Activated CD4-positive, alpha-beta T cell treated with anti-CD3 and anti-CD28 coated beads, Interleukin-2, amount 10 ng/mL, durations not matched to agents 24 days and 14 days (primary cell): Measurements from ENCODE around the gene GABARAP. TPM values are rescaled to one million over a fixed set of nuclear protein-coding genes. Genes with fewer than 3 reads are reported as not detected.

Experiments
- DNase-seq: peaks from one replicate; pipeline ENCODE4 v3.0.0; 2022
- H3K27ac Mint-ChIP-seq: one replicate; pipeline ENCODE4 v1.8.0; 2022; ENCODE audit warnings: mild to moderate bottlenecking, mixed read lengths
- H3K27me3 Mint-ChIP-seq: one replicate; pipeline ENCODE4 v1.8.0; 2022; ENCODE audit warnings: mixed read lengths
- H3K36me3 Mint-ChIP-seq: one replicate; pipeline ENCODE4 v1.8.0; 2022; ENCODE audit warnings: low read depth, mild to moderate bottlenecking, mixed read lengths
- H3K4me1 Mint-ChIP-seq: one replicate; pipeline ENCODE4 v1.8.0; 2021; ENCODE audit warnings: mixed read lengths
- H3K4me3 Mint-ChIP-seq: one replicate; pipeline ENCODE4 v1.8.0; 2022; ENCODE audit warnings: mild to moderate bottlenecking, moderate library complexity, mixed read lengths
- H3K9me3 Mint-ChIP-seq: one replicate; pipeline ENCODE4 v1.8.0; 2021; ENCODE audit warnings: mixed read lengths
- intact Hi-C: fragments of 100-400 bp; cut with micrococcal nuclease; formaldehyde crosslinking; loops from one replicate; pipeline ENCODE4 v1.15.1; 2023
- total RNA-seq: library from RNA; stranded (reverse); gene quantifications from 2 replicates; pipeline ENCODE4 v1.2.3, GENCODE V29; 2022

GABARAP gene
- total RNA-seq, 1 donor from 2014 or later = 124 TPM

GRCh38 chr17:7228920-7229319, 13.3 kb downstream of the GABARAP start:
- DNase-seq = no peak
- intact Hi-C loops = no loop called here
- no peaks in the 10 kb centered on the region for H3K9me3 Mint-ChIP-seq
- peaks cover 25% of the 10 kb centered on the region for H3K4me1 Mint-ChIP-seq
- no peak overlapping the region for H3K27ac Mint-ChIP-seq
- H3K4me3 Mint-ChIP-seq = no peak overlapping the region
- H3K27me3 Mint-ChIP-seq = no peaks in the 10 kb centered on the region
- H3K36me3 Mint-ChIP-seq = peaks cover 46% of the 10 kb centered on the region

DNA sequence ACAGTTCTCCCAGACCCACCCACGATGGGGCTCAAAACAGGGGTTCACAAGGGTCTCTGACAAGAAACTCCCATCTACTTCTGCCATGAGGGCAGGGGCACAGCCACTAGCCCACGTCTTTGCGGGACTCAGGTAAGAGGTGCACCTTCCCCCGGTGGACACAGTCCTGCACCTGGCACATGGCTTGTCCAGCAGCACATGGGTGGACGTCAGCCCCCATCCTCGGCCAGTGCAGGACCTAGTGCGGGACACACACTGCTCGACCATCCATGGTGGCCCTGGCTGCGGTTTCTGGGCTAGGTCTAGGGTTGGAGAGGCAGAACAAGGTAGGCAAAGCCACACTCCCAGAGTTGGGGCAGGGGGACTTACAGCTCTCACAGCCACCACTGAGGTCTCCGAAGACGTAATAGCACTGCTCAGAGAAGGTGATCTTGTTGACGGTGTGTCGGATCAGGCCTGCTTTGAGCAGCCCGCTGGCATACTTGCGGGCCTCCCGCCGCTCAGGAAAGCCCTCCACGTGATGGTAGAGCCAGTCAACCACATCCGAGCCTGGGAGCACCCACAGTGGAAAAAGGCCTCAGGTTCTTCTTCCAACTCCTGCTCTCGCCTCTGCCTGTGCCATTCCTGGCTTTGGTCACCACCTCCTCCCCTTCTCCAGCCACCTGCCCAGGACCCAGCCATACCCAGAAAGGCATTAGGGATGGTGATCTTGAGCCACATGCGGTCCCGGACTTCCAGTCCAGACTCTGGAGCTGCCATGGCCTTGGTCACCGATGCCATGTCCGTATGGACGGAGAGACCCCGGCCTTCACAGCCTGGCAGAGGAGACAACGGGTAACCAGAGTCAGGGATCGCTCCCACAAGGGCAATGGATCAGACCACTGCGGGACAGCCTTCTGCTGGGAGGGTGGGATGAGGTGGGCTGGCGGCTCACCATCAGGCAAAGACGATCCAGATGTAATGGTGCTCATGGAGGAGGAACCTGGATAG, 15.2 kb downstream of the GABARAP start:
- no peak overlapping the region for H3K4me3 Mint-ChIP-seq
- peaks cover 47% of the 10 kb centered on the region for H3K36me3 Mint-ChIP-seq
- H3K9me3 Mint-ChIP-seq = no peaks in the 10 kb centered on the region
- no peaks in the 10 kb centered on the region for H3K27me3 Mint-ChIP-seq
- H3K27ac Mint-ChIP-seq = peak overlapping the region; percentile 48
- DNase-seq = no peak
- intact Hi-C loops = no loop called here
- H3K4me1 Mint-ChIP-seq = peaks cover 11% of the 10 kb centered on the region

DNA sequence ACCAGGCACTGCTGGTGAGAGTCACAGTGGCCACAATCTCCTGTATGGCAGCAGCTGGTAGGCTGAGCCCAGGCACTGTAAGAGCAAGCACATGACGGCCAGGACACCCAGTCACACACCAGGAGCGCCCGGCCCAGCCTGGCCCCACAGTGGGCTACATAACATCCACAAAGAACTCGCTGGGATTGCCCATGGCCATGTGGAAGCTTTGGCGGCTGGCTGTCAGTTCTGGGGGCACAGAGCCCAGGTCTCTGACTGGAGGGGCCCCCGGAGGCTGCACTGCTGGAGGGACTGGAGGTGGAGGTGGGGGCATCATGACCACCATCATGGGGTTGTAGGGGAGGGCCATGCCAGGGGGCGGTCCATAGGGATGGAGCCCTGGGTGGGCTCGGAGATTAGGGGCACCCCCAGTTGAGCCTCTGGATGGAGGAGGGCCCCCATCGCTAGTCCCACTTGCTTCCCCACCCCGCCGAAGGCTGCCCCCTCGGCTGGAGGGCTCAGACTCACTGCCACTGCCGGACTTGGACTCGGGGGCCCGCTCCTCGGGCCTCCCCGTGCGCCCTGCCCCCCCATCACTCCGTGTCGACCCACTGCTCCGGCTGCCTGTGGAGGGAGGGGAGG, 16.4 kb downstream of the GABARAP start:
- Mint-ChIP-seq H3K27ac (no peak overlapping the region), H3K27me3 (no peaks in the 10 kb centered on the region), H3K4me1 (peaks cover 17% of the 10 kb centered on the region), H3K36me3 (peaks cover 50% of the 10 kb centered on the region), H3K4me3 (no peak overlapping the region), H3K9me3 (no peaks in the 10 kb centered on the region)
- DNase-seq = no peak
- intact Hi-C loops = no loop called here

DNA sequence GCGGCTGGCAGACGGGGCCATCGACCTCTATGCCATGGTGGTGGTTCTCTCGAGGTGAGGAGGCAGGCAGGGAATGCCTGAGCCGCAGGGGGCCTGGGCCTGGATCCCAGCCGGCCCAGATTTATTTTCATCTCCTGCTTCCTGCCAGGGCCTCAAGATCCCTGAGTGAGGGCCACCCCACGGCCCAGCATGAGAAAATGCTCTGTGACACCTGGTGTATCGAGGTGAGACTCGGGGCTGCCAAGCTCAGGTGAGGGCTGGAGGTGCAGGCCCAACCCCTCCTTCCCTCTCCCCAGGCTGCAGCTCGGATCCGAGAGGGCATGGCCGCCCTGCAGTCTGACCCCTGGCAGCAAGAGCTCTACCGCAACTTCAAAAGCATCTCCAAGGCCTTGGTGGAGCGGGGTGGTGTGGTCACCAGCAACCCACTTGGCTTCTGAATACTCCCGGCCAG, 17.6 kb downstream of the GABARAP start:
- Mint-ChIP-seq H3K27me3 (no peaks in the 10 kb centered on the region), H3K4me3 (no peak overlapping the region), H3K36me3 (peaks cover 49% of the 10 kb centered on the region), H3K9me3 (no peaks in the 10 kb centered on the region), H3K4me1 (peaks cover 23% of the 10 kb centered on the region), H3K27ac (no peak overlapping the region)
- DNase-seq = no peak
- intact Hi-C loops = no loop called here

DNA sequence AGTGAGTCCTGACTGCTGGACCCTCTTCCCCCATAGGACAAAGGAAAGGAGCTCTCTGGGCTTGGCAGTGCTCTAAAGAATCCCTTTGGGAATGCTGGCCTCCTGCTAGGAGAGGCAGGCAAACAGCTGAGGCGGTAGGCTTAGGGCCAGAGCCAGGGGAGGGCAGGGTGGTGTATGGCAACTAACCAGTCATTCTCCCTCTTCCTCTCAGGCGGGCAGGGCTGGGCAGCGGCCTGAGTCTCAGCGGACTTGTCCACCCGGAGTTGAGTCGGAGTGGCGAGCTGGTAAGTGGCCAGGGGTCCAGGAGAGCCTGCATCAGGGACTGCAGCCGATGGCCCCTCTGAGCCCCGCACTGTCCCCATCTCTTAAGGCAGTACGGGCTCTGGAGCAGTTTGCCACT, 18.1 kb downstream of the GABARAP start:
- H3K4me1 Mint-ChIP-seq = peaks cover 28% of the 10 kb centered on the region
- no peak overlapping the region for H3K27ac Mint-ChIP-seq
- H3K27me3 Mint-ChIP-seq = no peaks in the 10 kb centered on the region
- DNase-seq = no peak
- H3K36me3 Mint-ChIP-seq = peaks cover 44% of the 10 kb centered on the region
- no peaks in the 10 kb centered on the region for H3K9me3 Mint-ChIP-seq
- intact Hi-C loops = no loop called here
- H3K4me3 Mint-ChIP-seq = no peak overlapping the region

DNA sequence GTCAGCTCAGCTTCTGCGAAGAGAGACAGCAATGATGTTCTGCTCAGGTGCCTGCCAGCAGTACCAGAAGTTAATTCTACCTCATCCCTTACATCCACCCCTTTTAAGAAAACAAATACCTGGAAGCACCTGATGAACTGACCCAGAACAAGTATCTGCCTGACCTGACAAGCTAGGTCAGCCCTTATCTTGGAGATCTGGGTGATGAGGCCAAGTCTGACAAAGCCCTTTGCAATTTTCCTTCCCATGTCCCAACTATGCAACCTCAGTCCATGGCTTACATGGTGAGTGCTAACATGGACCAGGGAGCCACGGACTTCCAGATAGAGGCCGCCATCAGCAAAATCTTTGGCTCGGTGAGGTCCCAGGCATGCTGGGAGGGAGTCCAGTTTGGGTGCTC, 18.9 kb downstream of the GABARAP start:
- no peaks in the 10 kb centered on the region for H3K27me3 Mint-ChIP-seq
- H3K36me3 Mint-ChIP-seq = peaks cover 40% of the 10 kb centered on the region
- no peak overlapping the region for H3K4me3 Mint-ChIP-seq
- H3K9me3 Mint-ChIP-seq = no peaks in the 10 kb centered on the region
- DNase-seq = no peak
- H3K4me1 Mint-ChIP-seq = peaks cover 32% of the 10 kb centered on the region
- H3K27ac Mint-ChIP-seq = no peak overlapping the region
- intact Hi-C loops = no loop called here

DNA sequence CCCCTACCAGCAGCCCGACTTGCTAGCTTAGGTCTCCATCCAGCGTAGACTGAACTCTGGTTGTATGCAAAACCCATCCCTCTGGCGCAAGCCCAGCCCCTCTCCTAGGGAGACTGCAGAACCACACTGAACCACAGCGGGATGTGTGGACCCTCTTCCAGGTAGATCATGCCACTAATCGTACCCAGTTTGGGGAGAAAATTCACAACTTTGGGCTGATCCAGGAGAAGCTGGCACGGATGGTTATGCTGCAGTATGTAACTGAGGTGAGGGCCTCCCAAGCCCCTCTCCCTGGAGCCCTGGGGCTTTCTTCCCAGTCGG, 19.3 kb downstream of the GABARAP start:
- no peak for DNase-seq
- peaks cover 36% of the 10 kb centered on the region for H3K36me3 Mint-ChIP-seq
- no peak overlapping the region for H3K27ac Mint-ChIP-seq
- no peak overlapping the region for H3K4me3 Mint-ChIP-seq
- no peaks in the 10 kb centered on the region for H3K27me3 Mint-ChIP-seq
- intact Hi-C loops = no loop called here
- peaks cover 31% of the 10 kb centered on the region for H3K4me1 Mint-ChIP-seq
- no peaks in the 10 kb centered on the region for H3K9me3 Mint-ChIP-seq

GRCh38 chr17:7222093-7222971, 19.9 kb downstream of the GABARAP start:
- peaks cover 34% of the 10 kb centered on the region for H3K36me3 Mint-ChIP-seq
- H3K27ac Mint-ChIP-seq = no peak overlapping the region
- peaks cover 33% of the 10 kb centered on the region for H3K4me1 Mint-ChIP-seq
- no peak for DNase-seq
- H3K4me3 Mint-ChIP-seq = no peak overlapping the region
- intact Hi-C loops = no loop called here
- H3K9me3 Mint-ChIP-seq = no peaks in the 10 kb centered on the region
- H3K27me3 Mint-ChIP-seq = no peaks in the 10 kb centered on the region

GRCh38 chr17:7221278-7222092, 20.8 kb downstream of the GABARAP start:
- H3K36me3 Mint-ChIP-seq = peaks cover 29% of the 10 kb centered on the region
- H3K27ac Mint-ChIP-seq = no peak overlapping the region
- no peak for DNase-seq
- H3K9me3 Mint-ChIP-seq = no peaks in the 10 kb centered on the region
- peaks cover 37% of the 10 kb centered on the region for H3K4me1 Mint-ChIP-seq
- no peaks in the 10 kb centered on the region for H3K27me3 Mint-ChIP-seq
- peak overlapping the region; percentile 98 for H3K4me3 Mint-ChIP-seq
- intact Hi-C loops = loop anchor here (2.0 kb wide), 1 partner anchor 75 kb away; no protein-coding TSS in a partner anchor

DNA sequence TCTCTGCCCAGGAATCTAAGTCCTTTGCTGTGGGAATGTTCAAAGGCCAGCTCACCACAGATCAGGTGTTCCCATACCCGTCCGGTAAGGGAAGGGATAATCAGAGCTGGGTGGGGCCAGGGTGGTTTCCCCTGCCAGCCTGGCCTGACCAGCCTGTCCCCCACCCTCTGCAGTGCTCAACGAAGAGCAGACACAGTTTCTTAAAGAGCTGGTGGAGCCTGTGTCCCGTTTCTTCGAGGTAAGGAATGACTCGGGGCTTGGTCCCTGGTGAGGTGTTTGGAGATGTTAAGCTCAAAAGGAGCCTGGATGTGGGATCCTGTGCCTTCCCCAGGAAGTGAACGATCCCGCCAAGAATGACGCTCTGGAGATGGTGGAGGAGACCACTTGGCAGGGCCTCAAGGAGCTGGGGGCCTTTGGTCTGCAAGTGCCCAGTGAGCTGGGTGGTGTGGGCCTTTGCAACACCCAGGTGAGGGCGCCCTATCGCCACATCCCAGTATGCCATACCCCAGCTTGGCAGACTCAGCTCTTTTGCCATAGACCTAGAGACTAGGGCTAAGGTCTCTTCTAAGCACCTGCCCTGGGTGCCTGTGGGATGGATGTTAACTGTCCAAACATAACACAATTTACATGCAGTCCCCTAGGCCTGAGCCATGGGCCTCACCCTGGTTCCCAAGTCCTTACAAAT, 21.5 kb downstream of the GABARAP start:
- Mint-ChIP-seq H3K4me1 (peaks cover 44% of the 10 kb centered on the region), H3K4me3 (peak overlapping the region; percentile 98), H3K36me3 (peaks cover 26% of the 10 kb centered on the region), H3K9me3 (no peaks in the 10 kb centered on the region), H3K27me3 (no peaks in the 10 kb centered on the region), H3K27ac (peak overlapping the region; percentile 91)
- peak; percentile 87 for DNase-seq
- intact Hi-C loops = loop anchor here (2.0 kb wide), 1 partner anchor 76 kb away; no protein-coding TSS in a partner anchor

GRCh38 chr17:7219812-7220592, 22.2 kb downstream of the GABARAP start, which contains the start of the genes ACADVL and DLG4:
Gene ACADVL (plus strand): TSS chr17:7219938. CDS start chr17:7219985, 47 bp downstream.
Gene DLG4 (minus strand): TSS chr17:7219836.
- no peaks in the 10 kb centered on the region for H3K27me3 Mint-ChIP-seq
- no peaks in the 10 kb centered on the region for H3K9me3 Mint-ChIP-seq
- intact Hi-C loops = loop anchor here (1.0 to 5.0 kb wide), 3 partner anchors 14 to 217 kb away; partner anchors contain the start of genes DVL2, FGF11 and TMEM102
- peak; percentile 93 for DNase-seq
- peaks cover 50% of the 10 kb centered on the region for H3K4me1 Mint-ChIP-seq
- H3K36me3 Mint-ChIP-seq = peaks cover 23% of the 10 kb centered on the region
- H3K4me3 Mint-ChIP-seq = peak within 1 kb of the TSS; percentile 98
- peak within 1 kb of the TSS; percentile 97 for H3K27ac Mint-ChIP-seq
